DMS153 treated with DMSO at 0.1 percent for 48 hours (cell line): ENCODE results near the gene CATSPERD.
"Not testable (repeated sequence)": the region's sequence is repeated elsewhere in the genome, so short reads cannot be mapped to it uniquely, and the experiment has no call there.

Experiments
- DNase-seq: peaks from one replicate; lab custom pipeline; 2025; ENCODE audit not compliant: unreplicated experiment; lab: John Stamatoyannopoulos, UW

Gene CATSPERD

GRCh38 chr19:5686326-5686646 lies 34.2 kb upstream of the CATSPERD start:
- no peak for DNase-seq

DNA sequence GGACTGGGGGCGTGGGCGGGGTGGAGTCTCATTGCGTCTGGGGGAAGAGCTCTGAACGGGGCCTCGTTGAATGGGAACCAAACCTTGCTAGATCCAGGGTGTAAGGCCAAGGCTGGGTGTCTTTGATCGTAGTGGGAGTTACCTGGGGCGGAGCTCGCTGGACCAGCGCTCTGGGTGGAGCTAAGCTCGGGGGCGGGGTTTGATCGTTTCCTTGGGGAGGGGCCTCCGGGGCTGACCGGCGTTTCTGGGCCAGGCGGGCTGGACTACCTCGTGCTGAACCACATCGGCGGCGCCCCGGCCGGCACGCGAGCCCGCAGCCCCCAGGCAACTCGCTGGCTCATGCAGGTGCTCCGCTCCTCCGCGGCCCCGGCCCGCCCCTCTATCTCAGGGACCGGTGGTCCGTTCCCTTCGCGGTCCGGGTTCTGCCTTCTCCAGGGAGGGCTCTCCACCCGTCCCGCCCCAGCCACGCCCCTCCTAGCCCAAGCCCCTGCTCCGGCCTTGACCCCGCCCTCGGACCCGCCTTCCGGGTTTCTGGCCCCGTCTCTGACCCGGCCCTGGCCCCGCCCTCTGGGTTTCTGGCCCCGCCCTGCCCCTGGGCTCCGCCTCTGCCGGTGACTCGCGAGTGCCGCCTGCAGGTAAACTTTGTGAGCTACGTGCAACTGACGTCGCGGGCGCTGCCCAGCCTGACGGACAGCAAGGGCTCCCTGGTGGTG lies 33.6 kb upstream of the CATSPERD start:
- DNase-seq: peak; percentile 84

GRCh38 chr19:5687360-5688198 lies 32.9 kb upstream of the CATSPERD start:
- no peak for DNase-seq

- DNase-seq: not testable (repeated sequence)
Observed at GRCh38 chr19:5688262-5688881, 32.1 kb upstream of the CATSPERD start.

- DNase-seq: peak; percentile 88
Observed at GRCh38 chr19:5690125-5690954, 30.1 kb upstream of the CATSPERD start, which contains the start of gene RPL36. Gene RPL36 (plus strand): TSS chr19:5690295. CDS start chr19:5690508, 213 bp downstream.

GRCh38 chr19:5690955-5691821 lies 29.2 kb upstream of the CATSPERD start:
- no peak for DNase-seq

DNA sequence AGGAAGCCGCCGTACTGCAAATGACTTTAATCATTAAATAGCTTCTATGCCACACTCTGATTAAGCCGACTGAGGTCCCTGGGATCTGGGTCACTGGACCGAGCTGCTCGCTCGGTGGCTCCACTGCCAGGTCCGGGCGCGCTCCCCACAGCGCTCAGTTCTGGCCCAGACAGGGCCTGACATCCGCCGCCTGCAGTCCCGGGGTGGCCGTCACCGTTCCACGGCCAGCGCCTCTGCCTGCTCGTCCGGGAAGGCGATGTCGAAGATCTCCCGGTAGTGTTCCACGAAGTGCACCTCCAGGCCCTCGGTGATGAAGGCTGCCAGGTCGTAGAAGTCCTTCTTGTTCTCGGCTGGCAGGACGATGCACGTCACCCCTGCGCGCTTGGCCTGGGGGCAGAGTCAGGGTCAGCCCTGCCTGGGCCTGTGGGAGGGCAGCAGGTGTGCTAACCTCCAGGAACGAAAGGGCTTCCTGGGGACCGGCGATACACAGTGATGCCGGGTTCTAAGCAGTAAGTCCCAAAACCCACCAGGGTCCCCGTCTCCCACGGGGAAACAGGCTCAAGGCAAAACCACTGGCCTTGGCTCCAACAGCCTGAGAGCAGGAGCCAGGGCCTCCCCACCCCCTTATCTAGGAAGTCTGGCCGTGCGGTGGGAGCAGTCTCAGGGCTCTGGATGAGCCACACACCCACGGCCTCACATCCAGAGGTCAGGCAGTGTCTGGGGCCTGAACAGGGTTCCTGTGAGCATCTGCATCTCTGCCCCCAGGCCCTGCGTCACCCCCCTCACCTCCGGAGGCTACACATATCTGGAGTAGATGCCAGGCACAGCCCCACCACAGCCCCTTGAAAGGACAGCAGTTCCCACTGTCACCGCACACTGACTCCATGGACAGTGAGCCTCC lies 28.4 kb upstream of the CATSPERD start:
- no peak for DNase-seq

DNA sequence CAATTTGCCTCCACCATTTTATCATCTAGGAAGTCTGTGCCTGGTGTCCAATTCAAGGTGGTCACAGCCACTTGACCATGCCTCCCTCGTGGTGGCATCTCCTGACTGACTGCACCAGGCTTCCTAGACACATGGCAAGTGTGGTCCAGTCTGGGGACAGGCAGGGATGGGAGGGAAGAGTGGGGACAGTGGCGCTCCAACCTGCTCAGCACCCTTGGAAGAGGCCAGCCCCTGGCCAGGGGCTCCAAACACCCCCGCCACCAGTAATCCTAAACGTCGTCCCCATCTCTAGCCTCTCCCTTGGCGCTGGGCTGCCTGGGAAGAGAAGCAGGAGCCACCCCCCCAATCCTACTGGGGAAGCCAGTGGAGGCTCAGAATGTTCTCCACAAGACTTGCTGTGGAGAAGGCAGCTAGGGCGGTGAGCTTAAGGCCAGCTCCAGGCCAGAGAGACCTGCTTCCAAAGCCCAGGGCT lies 27.7 kb upstream of the CATSPERD start:
- no peak for DNase-seq

DNA sequence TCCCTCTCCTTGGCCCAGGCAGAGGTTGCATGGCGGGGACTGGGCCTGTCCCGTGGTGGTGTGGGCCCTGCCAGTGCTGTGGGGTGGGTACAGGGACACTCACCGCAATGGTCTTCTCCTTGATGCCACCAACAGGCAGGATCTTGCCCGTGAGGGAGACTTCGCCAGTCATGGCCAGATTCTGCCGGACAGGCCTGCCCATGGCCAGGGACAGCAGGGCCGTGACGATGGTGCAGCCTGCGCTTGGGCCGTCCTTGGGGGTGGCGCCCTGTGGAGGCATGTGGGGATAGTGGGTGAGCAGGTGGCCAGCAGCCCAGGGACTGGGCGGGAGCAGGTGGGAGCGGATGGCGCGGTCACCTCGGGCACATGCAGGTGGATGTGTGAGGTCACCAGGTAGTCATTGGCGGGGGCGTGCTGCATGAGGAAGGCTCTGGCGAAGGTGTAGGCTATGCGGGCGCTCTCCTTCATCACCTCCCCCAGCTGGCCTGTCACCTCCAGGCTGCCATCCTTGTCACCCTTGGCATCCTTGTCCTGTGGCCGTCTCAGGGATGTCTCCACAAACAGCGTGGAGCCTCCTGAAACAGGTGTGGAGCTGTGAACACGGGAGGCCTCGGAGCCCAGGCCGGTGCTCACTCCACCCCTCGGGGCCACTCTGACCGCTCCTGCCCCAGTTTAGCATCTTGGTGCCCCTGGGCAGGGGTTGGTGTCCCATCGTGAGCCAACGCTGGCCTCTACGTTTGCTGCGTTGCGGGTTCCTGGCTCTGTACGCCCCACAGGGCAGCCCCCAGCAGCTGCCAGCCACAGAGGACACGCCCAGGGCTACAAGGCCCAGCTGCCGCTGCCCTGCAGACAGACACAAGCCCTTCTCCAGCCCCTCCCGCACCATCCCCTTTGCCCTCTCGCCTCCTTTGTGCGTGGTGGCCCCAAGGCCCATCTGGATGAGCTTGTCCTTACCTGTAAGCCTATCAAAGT lies 27.0 kb upstream of the CATSPERD start:
- DNase-seq: no peak

- no peak for DNase-seq
Observed at GRCh38 chr19:5694167-5694955, 26.1 kb upstream of the CATSPERD start.

GRCh38 chr19:5694956-5695648 lies 25.3 kb upstream of the CATSPERD start:
- DNase-seq: no peak

- no peak for DNase-seq
Observed at GRCh38 chr19:5695649-5696195, 24.7 kb upstream of the CATSPERD start.

DNA sequence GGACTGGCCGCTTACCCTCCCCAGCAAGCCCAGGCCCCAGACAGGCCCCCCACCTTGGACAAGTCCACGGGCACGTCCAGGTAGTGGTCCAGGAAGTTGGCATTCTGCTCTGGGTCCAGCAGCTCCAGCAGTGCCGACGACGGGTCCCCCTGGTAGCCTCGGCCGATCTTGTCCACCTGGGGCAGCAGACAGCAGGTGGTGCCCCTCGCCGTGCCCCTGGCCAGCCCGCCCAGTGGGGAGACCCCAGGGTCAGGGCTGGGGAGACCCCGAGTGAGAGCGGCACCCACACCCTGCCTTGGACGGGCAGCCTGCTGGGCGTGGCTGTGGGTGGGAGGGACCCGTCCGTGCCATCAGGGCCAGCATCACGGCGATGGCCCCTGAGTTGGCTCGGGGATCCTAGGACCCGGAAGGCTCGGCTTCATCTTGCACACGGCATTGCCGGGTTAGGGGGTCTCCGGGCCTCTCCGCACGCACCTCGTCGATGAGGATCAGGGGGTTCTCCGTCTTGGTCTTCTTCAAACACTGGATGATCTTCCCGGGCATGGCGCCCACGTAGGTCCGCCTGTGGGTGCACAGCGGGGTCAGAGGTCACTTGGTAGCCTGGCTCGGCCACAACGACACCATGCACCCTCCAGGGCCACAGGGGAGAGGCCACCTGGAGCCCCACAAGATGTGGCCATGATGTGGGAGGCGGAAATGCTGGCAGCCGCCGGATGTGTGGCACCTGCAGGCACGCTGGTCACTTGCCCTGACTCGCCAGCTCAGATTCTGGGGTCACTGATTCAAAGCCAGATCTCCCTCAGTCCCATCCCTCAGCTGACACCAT lies 24.0 kb upstream of the CATSPERD start:
- no peak for DNase-seq

GRCh38 chr19:5697022-5697889 lies 23.2 kb upstream of the CATSPERD start:
- no peak for DNase-seq
